SK-N-DZ (cell line): ENCODE measurements around the gene SLC4A5.

Experiments used
- DNase-seq: peaks from one replicate; pipeline ENCODE4 v3.0.0-alpha.2; 2015; ENCODE audit warnings: low spot score

The SLC4A5 gene

GRCh38 chr2:74313497-74313896 lies 29.7 kb downstream of the SLC4A5 start:
- no peak for DNase-seq

- DNase-seq = no peak
Measured at GRCh38 chr2:74312913-74313312, 30.3 kb downstream of the SLC4A5 start.

GRCh38 chr2:74307720-74308119 lies 35.5 kb downstream of the SLC4A5 start:
- no peak for DNase-seq

DNA sequence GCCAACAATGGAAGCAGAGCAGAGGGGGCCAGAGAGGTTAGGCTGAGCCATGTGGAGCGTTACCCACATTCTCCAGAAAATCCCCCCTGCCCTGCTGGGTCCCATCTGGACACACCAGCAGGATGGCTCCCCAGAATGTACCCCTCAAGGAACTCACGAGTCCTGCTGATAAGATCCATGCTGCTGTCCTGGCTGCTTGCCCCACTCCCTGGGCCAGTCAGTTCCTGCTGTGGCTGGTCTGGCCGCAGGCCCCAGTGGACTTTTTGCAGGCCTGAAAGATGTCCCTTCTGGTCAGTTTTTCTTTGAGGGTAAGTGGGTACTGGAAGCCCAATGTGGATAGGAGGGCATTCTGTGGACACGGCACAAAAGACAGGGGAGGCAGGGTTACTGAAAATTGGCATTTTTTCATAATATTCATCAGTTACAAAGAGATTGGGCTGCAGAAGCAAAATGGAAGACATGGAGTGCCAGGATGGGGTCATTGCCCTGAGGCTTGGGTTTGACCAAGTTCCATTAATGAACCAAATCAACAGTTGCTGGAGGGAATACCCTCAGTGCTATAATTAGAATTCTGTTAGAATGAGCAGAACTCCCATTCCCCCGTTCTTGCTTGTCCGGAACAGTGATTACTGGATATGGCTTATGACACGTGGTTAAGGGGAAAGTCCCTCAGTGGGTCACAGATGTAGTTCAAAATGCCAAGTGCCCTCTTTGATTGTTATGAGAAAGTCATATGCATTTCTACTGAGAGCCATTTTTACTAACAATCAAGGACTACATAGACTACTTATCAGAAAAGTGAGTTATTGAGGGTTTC lies 38.7 kb downstream of the SLC4A5 start:
- DNase-seq = no peak

- no peak for DNase-seq
Measured at GRCh38 chr2:74302865-74303264, 40.4 kb downstream of the SLC4A5 start.

GRCh38 chr2:74301262-74301661 lies 42.0 kb downstream of the SLC4A5 start:
- no peak for DNase-seq

- peak; percentile 51 for DNase-seq
Measured at GRCh38 chr2:74300506-74300905, 42.7 kb downstream of the SLC4A5 start.

DNA sequence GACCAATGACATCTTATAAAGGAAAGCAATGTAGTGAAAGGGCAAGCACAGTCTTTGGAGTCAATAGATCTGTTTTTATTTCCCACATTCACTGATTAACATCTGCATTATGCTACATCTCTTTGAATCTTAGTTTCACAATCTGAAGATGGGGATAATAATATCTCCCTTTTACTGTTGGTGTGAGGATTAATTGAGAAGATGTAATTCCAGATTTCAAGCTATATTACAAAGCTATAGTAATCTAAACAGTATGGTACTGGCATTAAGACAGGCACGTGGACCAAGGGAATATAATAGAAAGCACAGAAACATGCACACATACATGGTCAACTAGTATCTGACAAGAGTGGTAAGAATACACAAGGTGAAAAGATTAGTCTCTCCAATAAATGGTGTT lies 45.3 kb downstream of the SLC4A5 start:
- DNase-seq = no peak

DNA sequence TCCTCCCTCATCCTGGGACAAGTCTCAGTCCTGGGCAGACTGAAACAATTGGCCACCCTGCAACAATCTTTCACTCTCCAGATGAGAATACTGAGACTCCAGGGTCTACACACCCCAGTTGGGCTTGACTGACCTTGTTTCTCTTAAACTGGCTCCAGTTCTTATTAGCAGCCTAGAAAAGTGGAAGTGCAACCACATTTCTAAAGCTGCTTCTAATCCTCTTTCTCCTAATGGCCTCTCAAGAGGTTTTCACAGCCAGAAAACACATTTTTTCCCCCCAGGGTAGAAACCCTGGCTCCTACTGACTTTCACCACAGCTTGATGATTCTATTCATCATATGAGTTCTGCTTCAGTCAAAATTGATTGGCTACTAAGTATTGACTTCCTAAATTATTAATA lies 45.8 kb downstream of the SLC4A5 start:
- no peak for DNase-seq

DNA sequence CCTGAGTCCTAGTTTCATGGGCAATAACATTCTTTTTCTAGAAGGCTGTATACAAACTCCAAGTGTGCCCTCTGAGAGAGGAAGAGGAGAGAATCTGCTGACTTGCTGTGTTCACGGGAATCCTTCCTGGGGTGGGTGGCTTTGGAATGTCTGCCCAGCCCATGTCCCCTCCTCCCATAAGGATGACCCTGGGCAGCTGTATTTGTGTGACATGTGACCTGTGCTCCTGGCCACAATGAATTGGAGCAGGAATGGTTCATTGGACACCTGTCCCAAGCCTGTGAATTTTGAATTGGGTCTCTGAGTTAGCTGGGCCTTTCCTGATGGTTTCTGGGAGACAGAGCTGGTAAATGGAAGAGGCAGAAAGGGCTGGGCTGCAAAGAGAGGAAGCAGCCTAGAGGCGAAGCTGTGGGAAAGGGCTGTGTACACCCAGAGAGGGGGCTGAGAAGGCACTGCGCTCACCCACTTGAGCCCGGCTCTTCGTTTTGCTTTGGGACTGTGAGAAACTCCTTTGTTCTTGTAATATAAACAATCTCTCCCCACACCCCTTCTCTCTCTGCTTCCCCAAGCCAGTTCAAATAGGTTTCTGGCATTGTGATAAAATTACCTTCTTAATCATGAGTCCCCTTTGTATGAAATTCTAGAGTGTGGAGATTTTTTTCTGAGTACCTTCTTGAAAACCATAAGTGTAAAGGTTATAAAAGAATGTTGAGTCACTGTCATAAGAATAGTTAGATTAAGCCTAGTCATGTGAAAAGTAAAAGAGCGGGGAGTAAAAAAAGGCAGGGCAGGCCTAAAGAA lies 49.8 kb downstream of the SLC4A5 start:
- no peak for DNase-seq

GRCh38 chr2:74292751-74293150 lies 50.5 kb downstream of the SLC4A5 start:
- DNase-seq = no peak

- DNase-seq = no peak
Measured at GRCh38 chr2:74291886-74292621, 51.2 kb downstream of the SLC4A5 start.

GRCh38 chr2:74291218-74291544 lies 52.0 kb downstream of the SLC4A5 start:
- no peak for DNase-seq

- DNase-seq = no peak
Measured at GRCh38 chr2:74290466-74291217, 52.6 kb downstream of the SLC4A5 start.

- DNase-seq = no peak
Measured at GRCh38 chr2:74290066-74290465, 53.1 kb downstream of the SLC4A5 start.

GRCh38 chr2:74286725-74287124 lies 56.5 kb downstream of the SLC4A5 start:
- DNase-seq = no peak

GRCh38 chr2:74281141-74281975 lies 61.9 kb downstream of the SLC4A5 start:
- no peak for DNase-seq

DNA sequence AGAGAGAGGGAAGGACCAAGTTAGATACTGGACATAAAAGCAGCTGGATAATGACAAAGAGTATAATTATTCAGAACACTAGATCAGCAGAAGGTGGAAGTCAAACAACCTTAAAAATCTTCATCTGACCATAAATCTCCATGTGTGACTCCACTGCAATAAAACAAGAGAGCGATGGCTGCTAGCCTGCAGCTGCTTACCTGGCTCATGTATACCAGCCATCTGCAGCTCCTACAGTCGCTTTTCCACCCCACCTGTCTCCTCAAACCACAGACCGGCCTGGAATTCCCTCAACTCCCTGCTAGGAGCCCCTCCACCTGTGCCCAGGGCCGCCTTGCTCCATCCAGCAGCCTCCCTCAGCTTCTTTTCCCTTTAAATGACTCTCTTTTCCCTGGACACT lies 64.5 kb downstream of the SLC4A5 start:
- no peak for DNase-seq

DNA sequence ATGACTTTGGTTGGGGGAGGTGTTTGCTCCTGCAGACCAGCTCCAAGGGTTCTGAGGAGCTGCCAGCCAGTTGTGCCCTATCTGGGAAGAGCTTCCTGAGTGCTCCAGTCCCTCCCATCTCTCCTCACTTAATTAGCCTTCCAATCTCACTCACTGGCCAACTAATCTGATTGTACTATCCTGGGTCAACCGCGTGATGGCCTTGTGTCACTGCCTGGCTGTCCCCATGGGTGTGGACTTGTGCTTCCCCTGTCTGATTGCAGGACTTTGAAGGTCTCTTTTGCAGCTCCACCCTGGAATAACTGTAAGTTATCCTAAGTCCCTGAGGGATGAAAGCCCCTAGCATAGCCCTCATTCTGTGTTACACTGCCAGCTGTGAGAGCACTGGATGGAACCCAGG lies 65.0 kb downstream of the SLC4A5 start:
- DNase-seq = peak; percentile 87

GRCh38 chr2:74275228-74275627 lies 68.0 kb downstream of the SLC4A5 start:
- no peak for DNase-seq

GRCh38 chr2:74269667-74270066 lies 73.5 kb downstream of the SLC4A5 start:
- DNase-seq = no peak
